Fibroblast of skin of left biceps (primary cell): ENCODE data around the gene PIBF1.

Experiments used
- DNase-seq, 2 experiments: peaks; one replicate each; pipeline ENCODE4 v3.0.0-alpha.2; 2013; ENCODE audit warnings: low read depth in 2 of 2

Gene PIBF1

DNA sequence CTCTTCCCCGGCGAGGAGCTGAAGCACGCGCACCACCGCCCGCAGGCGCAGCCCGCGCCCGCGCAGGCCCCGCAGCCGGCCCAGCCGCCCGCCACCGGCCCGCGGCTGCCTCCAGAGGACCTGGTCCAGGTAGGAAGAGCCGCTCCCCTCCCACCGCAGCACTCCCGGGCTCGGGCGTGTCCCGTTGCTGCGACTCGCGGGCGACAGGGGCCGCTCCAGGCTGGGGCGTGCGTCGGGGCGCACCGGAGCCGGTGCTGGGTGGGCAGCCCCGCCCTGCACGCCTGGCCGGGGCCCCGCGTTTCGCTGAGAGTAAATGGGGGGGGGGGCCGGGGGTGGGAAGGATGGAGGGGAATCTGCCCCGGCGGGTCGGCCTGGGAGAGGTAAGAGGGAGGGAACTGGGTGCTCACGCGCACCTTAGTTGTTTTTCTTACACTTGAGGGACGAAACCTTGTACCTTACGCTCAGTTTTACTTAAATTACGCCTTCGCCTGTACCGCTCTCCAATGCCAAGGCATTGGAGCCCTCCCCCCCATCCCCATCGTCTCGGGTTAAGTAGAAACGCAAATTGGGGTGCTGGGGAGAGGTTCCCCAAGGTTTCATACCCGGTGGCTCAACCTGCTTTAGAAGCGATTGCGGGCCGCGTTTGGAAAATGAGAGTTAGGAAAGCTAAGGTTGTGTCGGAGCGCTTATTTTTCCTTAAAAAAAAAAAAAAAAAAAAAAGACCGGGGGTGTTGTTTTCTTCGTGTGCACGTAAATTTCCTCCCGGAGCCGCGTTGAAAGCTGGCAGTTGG is 277.7 kb downstream of the PIBF1 start:
- DNase-seq: no peak

DNA sequence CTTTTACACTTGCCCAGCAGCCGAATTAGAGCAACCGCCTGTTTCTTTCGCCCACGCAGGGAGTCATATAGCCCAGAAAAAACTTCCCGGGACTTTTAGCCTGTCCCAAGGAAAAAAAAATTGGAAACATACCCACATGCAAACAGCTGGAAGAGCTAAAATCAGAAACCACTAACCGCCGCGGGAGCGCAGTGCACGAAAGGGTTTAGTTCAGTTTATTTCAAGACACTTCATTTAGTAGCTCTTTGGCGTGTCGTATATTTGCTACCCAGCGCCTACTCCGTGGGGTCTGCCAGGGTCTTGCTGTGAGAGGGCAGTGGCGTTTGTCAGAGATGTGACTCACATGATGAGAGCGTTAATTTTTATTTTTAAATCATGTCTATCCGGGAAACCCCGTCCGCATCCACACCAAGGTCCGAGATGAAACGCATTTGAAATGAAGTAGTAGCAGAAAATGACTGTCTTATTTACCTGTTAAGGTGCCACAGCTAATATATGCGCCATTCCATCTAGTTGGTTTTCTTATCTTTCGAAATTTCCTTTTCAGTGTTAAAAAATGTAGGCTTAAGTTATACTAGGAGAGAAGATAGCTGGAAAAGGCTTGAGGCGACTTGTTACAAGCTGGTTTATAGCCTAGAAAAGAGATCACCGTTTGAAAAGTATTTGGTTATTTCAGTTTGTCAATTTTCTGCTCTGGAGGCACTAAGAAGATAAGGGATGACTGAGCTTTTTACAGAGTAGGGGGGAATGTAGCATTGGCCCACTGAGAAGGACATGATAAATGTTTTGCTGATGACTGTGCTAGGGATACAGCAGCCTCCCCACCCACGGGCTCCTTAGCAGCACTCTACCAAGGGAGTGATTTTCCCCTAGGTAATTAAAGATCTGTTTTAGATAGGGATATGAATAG is 278.6 kb downstream of the PIBF1 start:
- peak; percentile 42 to 44 for DNase-seq

DNA sequence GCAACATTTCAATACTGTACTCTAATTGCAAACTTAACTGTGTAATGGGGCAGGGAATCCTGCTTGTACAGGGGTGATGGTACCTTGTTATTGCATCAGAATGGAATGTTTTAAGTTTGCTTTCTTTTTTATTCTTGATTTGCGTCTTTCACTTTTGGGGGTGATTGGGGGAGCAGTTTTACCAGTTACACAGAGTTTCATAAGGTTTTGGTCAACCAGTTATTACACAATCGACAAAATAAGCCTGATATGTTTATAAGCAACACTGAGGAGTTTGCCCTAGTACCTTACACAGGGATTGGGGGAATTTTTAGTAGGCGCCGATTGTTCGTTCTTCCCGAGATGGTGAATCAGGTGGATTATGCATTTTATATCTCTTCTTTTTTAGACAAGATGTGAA is 279.5 kb downstream of the PIBF1 start:
- no peak for DNase-seq

DNA sequence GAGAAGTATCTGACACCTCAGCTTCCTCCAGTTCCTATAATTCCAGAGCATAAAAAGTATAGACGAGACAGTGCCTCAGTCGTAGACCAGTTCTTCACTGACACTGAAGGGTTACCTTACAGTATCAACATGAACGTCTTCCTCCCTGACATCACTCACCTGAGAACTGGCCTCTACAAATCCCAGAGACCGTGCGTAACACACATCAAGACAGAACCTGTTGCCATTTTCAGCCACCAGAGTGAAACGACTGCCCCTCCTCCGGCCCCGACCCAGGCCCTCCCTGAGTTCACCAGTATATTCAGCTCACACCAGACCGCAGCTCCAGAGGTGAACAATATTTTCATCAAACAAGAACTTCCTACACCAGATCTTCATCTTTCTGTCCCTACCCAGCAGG is 279.9 kb downstream of the PIBF1 start:
- DNase-seq: no peak

DNA sequence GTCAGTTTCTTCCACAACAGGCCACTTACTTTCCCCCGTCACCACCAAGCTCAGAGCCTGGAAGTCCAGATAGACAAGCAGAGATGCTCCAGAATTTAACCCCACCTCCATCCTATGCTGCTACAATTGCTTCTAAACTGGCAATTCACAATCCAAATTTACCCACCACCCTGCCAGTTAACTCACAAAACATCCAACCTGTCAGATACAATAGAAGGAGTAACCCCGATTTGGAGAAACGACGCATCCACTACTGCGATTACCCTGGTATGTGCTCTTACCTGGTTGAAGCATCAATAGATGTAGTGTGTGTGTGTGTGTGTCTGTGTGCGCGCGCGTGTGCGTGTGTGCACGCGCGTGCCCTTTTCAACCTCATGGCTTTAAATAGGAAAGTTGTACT is 280.5 kb downstream of the PIBF1 start:
- no peak for DNase-seq

DNA sequence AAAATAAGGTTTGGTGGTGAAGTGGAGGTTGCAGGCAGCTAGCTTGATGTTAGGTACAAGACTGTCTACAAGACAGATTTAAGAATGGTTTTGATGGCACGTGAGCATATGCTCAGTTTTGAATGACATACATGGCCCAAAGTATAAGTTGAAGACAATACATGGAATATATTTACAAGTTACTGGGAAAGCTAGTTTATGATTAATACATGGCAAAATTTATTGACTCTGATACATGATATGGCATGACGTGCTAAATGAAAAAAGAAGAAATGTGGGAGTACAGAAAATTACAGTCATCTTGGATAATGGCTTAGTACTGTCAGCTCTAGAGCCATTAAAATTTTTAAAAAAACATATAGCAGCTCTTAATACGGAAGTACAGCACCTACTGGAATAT is 281.2 kb downstream of the PIBF1 start:
- DNase-seq: no peak

DNA sequence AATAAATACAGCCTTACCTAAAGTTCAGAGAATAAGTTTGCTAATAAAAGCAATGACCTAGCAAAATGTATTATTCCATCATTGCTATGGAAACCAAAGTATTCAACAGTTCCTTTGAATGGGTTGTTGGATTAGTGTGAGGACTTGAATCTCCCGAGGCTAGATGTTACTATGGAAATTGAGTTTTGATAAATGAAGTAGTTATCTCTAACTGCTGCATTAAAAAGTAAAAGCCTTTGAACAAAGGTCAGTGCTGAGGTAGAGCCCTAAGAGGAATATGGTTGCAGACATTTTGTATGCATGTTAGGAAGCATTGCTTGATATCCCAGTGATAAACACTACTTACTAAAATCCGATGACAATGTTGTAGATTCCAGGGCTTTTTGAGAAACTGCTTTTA is 283.1 kb downstream of the PIBF1 start:
- no peak for DNase-seq

DNA sequence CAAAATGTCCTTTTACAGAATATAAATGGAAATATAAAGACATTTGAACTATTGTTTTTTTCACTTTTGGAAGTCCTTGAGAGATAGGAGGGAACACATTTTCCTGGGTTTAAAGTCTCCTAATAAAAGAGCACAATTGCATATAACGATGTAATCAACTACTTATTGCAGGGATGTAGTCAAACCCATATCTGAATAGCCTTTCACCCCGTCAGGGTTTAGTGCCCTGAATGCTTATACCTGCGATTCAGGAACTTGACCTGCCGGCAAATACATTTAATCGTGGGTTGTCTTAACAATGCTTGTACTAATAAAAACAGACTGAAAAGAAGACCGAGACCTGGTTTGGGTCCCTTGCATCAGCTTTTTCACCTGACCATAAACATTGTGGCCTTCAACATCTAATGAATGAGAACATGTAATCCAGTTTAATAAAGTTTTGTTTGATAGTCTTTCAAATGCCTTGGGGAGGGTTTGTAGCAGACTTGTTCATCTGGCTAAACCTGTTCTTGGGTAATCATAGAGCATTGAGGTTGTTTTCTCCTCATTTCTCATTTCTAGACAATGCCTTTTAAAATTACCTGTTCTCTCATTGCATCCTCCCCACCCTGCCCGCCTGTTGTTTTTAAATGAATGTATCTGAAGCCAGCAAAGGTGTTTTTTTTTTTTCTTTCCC is 283.9 kb downstream of the PIBF1 start:
- no peak for DNase-seq
